ENCODE measurements around the gene ATRN.

Gene ATRN

GRCh38 chr20:3692706-3693294 is 222.0 kb downstream of the ATRN start:
- no peak for DNase-seq

DNA sequence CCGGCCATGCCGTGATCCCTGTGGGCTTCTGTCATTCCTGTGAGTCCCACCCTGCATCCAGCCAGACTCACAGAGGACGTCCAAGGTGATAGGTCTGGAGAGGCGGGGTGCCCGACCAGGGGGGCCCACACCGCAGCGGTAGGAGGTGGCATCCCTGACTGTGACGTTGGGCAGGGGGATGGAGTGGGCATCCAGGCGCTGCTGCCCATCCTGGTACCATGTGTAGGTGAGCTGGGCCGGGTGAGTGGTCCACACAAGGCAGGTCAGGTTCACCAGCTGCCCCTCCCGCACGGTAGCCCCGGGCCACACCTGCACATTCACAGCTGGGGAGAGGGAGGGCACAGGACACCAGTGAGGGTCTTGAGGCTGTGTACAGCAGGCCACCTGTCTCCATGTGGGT is 222.6 kb downstream of the ATRN start:
- DNase-seq: no peak

GRCh38 chr20:3694864-3695263 is 224.0 kb downstream of the ATRN start:
- DNase-seq: no peak

DNA sequence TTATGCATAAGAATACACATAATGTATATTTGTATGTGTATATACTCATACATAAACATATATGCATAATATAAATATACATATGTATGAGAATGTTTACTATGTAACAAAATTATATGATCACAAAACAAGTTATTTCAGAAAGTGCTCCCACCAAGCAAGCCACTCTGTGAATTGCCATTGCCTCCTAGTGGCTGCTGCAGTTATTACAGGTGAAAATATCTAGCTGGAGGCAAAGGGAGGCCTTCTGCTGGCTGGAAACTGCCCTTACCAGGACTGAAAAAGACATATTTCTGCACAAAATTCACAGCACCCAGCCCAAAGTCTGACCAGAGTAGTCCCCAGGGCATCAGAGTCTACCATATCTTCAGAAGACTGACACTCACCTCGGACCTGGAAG is 225.4 kb downstream of the ATRN start:
- DNase-seq: no peak

DNA sequence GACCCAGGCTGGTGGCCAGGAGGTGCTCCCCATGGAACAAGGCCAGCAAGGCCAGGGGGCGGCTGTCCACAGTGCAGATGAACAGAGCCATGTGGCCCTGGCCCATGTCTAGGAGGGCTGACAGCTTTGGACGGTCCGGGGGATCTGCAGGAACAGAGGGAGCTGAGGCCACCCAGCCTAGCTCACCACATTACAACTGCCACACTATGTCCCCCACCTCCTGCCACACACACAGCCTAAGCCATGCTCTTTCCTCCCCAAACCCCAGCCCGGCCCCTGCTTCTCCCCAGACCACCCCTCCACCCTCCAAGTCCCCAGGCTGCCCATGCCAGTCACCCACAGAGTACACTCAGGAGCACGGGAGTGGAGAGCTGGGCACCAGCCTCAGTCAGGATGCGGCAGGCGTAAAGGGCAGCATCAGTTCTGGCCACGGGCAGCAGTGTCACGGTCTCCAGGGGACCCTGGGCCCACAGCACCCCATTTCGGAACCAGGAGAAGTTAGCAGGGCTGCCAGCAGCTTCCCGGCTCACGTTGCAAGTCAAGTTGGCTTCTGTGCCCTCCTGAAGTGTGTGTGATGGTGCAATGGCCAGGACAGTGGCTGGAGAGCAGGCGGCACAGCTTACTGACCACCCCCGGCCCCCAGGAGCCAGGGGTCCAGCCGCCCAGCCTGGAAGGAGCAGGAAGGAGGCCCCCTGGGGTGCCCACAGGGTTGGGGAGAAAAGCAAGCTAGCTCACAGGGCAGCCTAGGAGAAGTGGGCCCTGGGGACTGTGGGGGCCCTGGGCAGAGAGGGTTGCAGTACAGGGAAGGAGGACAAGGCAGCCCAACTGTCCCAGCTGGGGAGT is 226.1 kb downstream of the ATRN start:
- no peak for DNase-seq

GRCh38 chr20:3697588-3698305 is 226.9 kb downstream of the ATRN start:
- no peak for DNase-seq

GRCh38 chr20:3698591-3699001 is 227.8 kb downstream of the ATRN start:
- DNase-seq: no peak

DNA sequence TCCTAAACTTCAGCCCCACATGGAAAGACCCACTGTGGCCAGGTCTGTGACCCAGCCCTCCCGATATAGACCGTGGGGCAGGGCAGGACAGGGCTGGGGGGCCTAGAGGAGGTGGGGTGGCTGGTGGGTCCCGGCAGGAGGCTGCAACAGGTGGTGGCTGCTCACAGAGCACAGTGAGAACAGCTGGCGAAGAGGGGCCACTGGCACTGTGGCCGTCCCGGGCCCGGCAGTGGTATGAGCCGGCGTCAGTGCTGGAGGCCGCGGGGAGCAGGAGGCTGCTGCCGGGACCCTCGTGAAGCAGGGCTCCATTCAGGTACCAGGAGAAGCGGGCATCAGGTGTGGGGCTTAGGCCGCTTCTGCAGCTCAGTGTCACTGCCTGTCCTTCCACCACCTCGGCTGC is 228.2 kb downstream of the ATRN start:
- no peak for DNase-seq

Measured in anterior cingulate cortex (tissue), 58 donors.